ENCODE measurements around the gene SBNO2.

SBNO2 gene

DNA sequence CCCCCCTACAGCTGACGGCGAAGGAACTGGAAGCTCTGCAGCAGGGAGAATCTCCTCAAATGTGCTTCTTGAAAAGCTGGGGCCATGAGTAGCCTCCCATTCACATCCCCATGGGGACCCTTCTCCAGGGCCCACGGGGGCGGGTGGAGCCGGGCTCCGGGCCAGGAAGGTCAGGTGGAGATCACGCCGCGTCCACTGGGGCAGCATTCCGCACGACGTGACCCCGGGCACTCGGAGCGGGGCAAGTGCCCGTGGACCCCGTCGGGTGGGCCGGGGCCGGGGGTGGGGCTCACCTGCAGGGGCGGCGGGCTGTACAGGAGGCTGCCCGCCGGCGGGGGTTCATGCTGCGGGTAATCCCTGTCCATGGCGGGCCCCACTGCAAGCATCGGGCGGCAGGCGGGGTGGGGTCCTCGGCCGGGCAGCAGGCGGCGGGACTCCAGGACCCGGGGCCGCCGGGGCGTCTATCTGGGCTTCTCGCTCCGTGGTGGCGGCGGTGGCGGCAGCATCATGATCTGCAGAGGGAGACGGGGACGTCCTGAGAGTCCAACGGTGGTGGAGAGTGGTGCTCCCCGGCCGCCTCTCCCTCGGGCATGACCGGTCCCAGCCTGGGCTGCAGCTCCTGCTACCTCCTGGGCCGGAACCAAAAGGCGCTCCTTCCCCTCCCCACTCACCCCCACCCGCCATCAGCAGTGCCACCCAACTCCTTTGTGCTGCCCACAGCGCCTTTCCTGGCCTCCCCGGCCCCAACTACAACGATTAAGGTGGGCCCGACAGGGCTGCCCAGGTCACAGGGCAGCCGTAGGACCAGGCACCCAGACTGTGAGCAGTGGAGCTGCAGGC is 20.0 kb downstream of the SBNO2 start:
- DNase-seq (ENCODE audit: low read depth) = no peak

DNA sequence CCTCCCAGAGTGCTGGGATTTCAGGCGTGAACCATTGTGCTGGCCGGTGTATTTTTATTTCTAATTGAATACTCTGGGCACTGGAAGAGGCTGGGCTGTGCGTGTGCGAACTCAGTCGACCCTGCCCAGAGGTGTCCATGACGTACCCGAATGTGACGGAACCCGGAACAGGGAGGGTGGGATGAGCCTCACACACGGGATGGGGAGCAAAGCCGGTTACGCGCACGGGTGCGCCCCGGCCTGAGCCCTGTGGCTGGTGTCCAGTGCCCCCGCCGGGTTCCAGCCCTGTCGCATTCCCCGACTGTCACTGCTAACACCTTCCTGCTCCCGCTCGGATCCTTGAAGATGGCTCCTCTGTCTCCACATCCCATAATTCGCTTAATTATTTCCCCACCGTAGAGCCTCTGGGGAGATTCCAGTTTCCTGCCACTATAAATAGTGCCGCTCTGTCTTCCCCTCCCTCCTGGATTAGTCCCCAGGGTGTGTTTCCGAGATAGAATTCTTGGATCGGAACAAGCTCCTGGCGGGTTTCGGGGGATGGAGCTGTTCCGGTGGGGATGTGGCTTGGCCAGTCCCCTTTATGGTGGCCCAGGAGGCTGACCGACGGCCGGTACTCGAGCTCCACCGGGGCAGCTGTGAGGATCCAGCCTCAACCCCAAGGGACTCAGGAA is 22.0 kb downstream of the SBNO2 start:
- DNase-seq (ENCODE audit: low read depth) = no peak

DNA sequence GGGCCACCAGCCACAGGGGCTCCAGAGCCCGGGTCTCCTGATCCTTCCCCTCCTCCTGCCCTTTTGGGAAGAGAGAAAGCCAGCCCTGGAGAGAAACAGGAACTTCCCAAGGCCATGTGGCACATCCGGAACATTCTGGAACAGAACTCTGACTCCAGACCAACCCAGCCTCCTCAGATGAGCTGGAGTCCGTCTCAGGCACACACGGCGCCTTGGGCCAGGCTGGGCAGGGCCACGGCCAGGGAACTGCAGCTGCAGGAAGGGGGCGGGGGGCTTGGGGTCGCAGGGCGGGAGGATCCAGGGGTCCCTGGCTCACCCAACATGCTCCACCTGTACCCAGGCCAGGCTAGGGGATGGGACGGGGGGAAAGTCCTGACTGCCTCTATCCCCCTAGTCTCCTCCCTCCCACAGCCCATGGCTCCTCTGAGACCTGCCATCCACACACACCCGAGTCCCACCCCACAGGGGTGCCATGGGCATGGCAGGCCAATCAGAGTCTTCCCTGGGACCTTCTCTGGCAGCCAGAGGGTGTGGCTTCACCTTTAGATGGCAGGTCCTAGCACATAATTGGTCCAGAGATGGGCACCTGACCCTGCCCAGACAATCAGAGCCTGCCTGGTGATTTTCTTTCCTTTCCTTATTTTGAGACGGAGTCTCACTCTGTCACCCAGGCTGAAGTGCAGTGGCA is 22.9 kb downstream of the SBNO2 start:
- DNase-seq (ENCODE audit: low read depth) = no peak

DNA sequence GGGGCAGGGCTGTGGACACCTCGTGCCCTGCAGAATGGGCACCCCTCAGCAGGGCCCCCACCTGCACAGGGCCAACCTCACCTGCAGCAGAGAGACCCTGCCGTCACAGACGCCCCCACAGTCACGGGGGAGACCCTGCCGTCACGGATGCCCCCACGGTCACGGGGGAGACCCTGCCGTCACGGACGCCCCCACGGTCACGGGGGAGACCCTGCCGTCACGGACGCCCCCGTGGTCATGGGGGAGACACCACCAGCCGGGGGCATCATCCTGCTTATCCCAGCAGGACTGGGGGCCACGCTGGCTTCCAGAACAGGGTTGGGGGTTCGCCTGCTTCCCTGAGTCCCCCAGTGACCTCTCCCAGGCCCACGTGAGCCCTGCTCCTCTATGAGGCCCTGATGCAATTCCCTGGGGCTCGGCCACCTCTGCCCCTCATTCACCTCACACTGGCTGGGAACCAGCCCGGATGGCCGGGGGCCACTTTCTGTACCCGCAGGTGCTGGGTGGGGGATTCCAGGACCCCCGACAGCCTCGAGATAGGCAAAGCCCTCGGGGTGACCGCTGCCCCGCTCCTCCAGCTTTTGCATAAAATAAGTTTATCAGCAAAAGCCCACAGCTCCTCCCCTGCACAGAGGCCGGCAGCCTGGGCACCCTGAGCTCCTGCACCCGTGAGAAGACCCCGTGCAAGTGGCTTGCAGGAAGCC is 23.6 kb downstream of the SBNO2 start:
- no peak for DNase-seq (ENCODE audit: low read depth)

DNA sequence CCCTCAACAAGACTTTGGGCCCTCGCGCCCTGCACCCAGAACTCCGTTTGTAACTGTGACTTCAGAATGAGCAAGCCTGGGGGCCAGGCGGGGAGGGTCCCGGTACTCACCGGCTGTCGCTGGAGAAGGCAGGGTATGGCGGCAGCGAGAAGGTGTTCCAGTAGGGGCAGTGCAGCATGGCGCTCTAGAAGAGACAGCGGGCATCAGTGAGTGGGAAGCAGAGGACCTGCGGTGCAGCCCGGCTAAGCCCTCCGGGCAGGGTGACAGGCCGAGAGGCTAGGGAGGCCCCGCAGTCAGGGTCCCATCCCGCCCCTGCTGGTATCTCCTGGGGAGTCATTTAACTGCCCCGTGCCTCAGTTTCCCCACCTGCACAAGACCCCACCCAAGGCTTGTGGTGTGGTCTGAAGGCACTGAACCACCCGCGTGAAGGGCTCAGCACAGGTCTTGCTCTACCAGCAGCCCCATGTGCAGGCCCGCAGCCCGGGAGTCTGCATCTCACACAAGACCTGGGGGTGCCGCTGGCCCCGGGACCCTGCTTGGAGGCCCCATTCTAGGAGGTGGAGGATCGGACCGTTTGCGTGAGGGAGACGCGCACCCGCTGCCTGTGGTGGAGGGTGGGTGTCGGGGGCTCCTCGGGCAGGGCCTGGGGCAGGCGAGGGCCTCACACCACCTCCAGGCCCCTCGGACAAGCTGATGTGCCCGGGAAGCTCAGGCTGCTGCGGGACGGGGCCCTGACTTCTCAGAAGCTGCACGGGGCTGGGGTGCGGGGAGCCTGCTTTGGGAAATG is 24.6 kb downstream of the SBNO2 start:
- no peak for DNase-seq (ENCODE audit: low read depth)

GRCh38 chr19:1147934-1148549 is 26.0 kb downstream of the SBNO2 start:
- no peak for DNase-seq (ENCODE audit: low read depth)

DNA sequence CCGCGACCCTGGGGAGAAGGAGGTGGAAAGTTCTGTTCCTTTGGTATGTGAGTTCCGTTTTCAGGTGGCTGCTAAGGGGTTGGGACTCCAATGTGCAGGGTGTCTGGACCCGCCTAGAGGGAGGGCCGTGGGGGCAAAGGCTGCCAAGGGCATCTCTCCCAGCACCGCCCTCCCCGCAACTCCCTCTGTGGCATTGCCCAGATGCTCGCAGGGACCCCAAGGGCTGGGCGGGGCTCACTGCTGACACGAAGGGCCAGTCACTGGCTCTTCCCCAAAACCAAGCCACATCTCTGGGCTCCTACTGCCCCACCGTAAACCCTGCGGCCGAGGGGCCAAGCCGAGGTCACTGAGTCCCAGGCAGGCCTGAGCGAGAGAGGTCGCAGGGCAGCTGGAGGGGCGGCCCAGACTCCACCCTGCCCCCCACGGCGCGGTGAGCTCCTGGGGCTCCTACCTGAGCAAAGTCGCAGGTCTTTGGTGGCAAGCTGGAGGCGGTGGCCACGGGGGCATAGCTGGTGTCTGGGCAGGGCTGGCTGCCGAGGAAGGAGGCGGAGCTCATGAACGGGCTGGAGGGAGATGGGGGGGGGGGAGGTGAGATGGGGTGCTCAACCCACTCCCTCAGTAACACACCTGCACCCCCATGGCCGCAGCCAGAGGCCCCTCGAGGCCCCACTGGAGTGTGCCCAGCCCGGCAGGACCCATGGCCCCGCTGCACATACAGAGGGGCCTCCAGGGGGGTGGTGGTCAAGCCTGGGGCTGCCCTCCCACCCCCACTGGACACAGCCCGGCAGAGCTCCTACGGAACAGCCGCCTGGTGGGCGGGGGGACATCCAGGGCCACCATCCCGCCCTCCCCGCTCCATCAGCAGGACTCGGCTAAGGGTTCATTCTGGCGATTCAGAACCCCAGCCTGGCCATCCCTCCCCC is 26.9 kb downstream of the SBNO2 start:
- DNase-seq (ENCODE audit: low read depth) = no peak

GRCh38 chr19:1146412-1146699 is 27.7 kb downstream of the SBNO2 start:
- DNase-seq (ENCODE audit: low read depth) = no peak

- no peak for DNase-seq (ENCODE audit: low read depth)
Measured at GRCh38 chr19:1145635-1146411, 28.2 kb downstream of the SBNO2 start.

- no peak for DNase-seq (ENCODE audit: low read depth)
Measured at GRCh38 chr19:1144741-1145140, 29.3 kb downstream of the SBNO2 start.

GRCh38 chr19:1143828-1144399 is 30.2 kb downstream of the SBNO2 start:
- no peak for DNase-seq (ENCODE audit: low read depth)

DNA sequence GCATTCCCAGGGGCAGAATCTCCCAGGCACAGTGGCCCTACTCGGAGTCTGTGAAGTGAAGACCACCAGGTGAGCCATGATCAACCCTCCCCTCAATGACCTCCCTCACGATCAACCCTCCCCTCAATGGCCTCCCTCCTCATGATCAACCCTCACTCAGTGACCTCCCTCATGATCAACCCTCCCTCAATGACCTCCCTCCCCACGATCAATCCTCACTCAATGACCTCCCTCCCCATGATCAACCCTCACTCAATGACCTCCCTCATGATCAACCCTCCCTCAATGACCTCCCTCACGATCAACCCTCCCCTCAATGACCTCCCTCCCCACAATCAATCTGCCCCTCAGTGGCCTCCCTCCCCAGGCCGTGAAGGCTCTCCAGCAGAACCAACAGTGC is 32.1 kb downstream of the SBNO2 start:
- no peak for DNase-seq (ENCODE audit: low read depth)

DNA sequence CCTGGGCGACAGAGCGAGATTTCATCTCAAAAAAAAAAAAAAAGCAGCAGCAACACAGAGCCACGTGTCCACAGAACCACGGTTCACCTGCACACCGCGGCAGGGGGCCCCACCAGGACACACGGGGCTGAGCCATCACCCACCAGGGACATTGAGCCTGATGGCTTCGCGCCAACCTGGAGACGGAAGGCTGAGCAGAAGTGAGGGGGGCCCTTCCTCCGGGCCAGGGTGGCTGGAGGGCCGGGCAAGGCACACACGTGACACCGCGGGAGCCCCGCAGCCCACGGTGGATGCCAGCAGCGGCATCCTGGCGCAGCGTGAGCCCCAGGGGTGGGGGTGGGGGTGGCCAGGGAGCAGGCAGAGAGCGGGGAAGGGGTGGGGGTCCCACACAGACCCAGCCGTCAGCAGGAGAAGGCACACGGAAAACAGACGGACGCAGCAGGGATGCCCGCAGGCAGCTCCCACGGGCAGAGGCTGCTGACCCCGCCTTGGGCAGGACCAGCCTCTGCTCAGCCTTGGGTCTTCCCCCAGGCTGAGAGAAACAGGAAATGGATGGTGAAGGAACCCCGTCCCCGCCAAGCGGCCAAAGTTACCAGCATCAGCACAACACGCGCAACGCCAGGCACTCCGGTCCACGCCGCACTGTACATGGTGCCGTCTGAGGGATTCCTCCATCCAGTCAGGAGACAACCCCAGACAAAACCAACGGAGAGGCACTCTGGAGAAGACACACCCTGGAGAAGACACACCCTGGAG is 33.6 kb downstream of the SBNO2 start:
- no peak for DNase-seq (ENCODE audit: low read depth)

- no peak for DNase-seq (ENCODE audit: low read depth)
Measured at GRCh38 chr19:1139126-1139525, 34.9 kb downstream of the SBNO2 start.

GRCh38 chr19:1138121-1138520 is 35.9 kb downstream of the SBNO2 start:
- no peak for DNase-seq (ENCODE audit: low read depth)

GRCh38 chr19:1136621-1137317 is 37.3 kb downstream of the SBNO2 start:
- DNase-seq (ENCODE audit: low read depth) = no peak

GRCh38 chr19:1136201-1136600 is 37.9 kb downstream of the SBNO2 start:
- no peak for DNase-seq (ENCODE audit: low read depth)

GRCh38 chr19:1135454-1135853 is 38.6 kb downstream of the SBNO2 start:
- DNase-seq (ENCODE audit: low read depth) = no peak

Data from HS-27A (cell line).